WI38 (cell line): ENCODE data around the gene KAZALD1.

Experiments
- H3K4me3 ChIP-seq: 2 replicates; pipeline ENCODE4 v1.5.1; 2011; ENCODE audit warnings: low read depth, mild to moderate bottlenecking, control low read depth, low read length
- CTCF ChIP-seq: IDR thresholded peaks from 2 replicates; pipeline ENCODE4 v1.5.1; 2012; ENCODE audit warnings: low read depth, mild to moderate bottlenecking, control low read depth, low read length

The KAZALD1 gene

GRCh38 chr10:101053516-101053915 is 8.3 kb upstream of the KAZALD1 start:
- no peak for TF ChIP-seq CTCF
- H3K4me3 ChIP-seq = no peak overlapping the region

- TF ChIP-seq CTCF = no peak
- no peak overlapping the region for H3K4me3 ChIP-seq
Measured at GRCh38 chr10:101054351-101054750, 7.4 kb upstream of the KAZALD1 start.

- no peak for TF ChIP-seq CTCF
- H3K4me3 ChIP-seq = no peak overlapping the region
Measured at GRCh38 chr10:101054876-101055275, 6.9 kb upstream of the KAZALD1 start.

GRCh38 chr10:101055411-101055810 is 6.4 kb upstream of the KAZALD1 start:
- H3K4me3 ChIP-seq = no peak overlapping the region
- no peak for TF ChIP-seq CTCF

GRCh38 chr10:101056365-101057151 is 5.2 kb upstream of the KAZALD1 start:
- TF ChIP-seq CTCF = no peak
- H3K4me3 ChIP-seq = no peak overlapping the region

- peak overlapping the region; percentile 87 for H3K4me3 ChIP-seq
- TF ChIP-seq CTCF = peak; percentile 78
Measured at GRCh38 chr10:101060036-101060950, 1.5 kb upstream of the KAZALD1 start.
